HG03039 (cell line): ENCODE data around the gene RAPGEF1.
"Not testable (repeated sequence)": the region's sequence is repeated elsewhere in the genome, so short reads cannot be mapped to it uniquely, and the experiment has no call there.

ENCODE experiments used
- ATAC-seq: cut with Tn5 transposase; IDR thresholded peaks from one replicate; pipeline ENCODE4 v1.9.1; 2021; ENCODE audit warnings: mild to moderate bottlenecking, moderate library complexity; ENCODE audit not compliant: unreplicated experiment

RAPGEF1 gene

GRCh38 chr9:131692612-131693562 lies 47.0 kb downstream of the RAPGEF1 start:
- ATAC-seq = no peak

- ATAC-seq = no peak
Measured at GRCh38 chr9:131691969-131692611, 47.8 kb downstream of the RAPGEF1 start.

GRCh38 chr9:131690941-131691573 lies 48.8 kb downstream of the RAPGEF1 start:
- no peak for ATAC-seq

- no peak for ATAC-seq
Measured at GRCh38 chr9:131690462-131690861, 49.4 kb downstream of the RAPGEF1 start.

- ATAC-seq = no peak
Measured at GRCh38 chr9:131688377-131688776, 51.5 kb downstream of the RAPGEF1 start.

GRCh38 chr9:131685753-131686706 lies 53.8 kb downstream of the RAPGEF1 start:
- ATAC-seq = no peak

GRCh38 chr9:131683094-131683493 lies 56.8 kb downstream of the RAPGEF1 start:
- ATAC-seq = not testable (repeated sequence)

- no peak for ATAC-seq
Measured at GRCh38 chr9:131682261-131682660, 57.6 kb downstream of the RAPGEF1 start.

GRCh38 chr9:131681826-131682225 lies 58.0 kb downstream of the RAPGEF1 start:
- ATAC-seq = not testable (repeated sequence)

GRCh38 chr9:131681108-131681507 lies 58.8 kb downstream of the RAPGEF1 start:
- not testable (repeated sequence) for ATAC-seq

- no peak for ATAC-seq
Measured at GRCh38 chr9:131679261-131680020, 60.4 kb downstream of the RAPGEF1 start.

GRCh38 chr9:131678499-131679111 lies 61.3 kb downstream of the RAPGEF1 start:
- peak; percentile 74 for ATAC-seq

- ATAC-seq = no peak
Measured at GRCh38 chr9:131677444-131678180, 62.3 kb downstream of the RAPGEF1 start.

- no peak for ATAC-seq
Measured at GRCh38 chr9:131677049-131677443, 62.8 kb downstream of the RAPGEF1 start.

GRCh38 chr9:131676431-131676972 lies 63.4 kb downstream of the RAPGEF1 start:
- ATAC-seq = no peak

GRCh38 chr9:131675437-131676022 lies 64.3 kb downstream of the RAPGEF1 start:
- no peak for ATAC-seq

GRCh38 chr9:131674425-131675421 lies 65.2 kb downstream of the RAPGEF1 start:
- no peak for ATAC-seq
